Keratinocyte (primary cell): Measurements from ENCODE around the gene LGALS9B. TPM values are rescaled to one million over a fixed set of nuclear protein-coding genes. Genes with fewer than 3 reads are reported as not detected.
"Not testable (repeated sequence)": the region's sequence is repeated elsewhere in the genome, so short reads cannot be mapped to it uniquely, and the experiment has no call there.

ENCODE experiments used
- DNase-seq: peaks from one replicate; pipeline ENCODE4 v3.0.0-alpha.2; 2011; ENCODE audit warnings: low read depth, missing footprints, low spot score
- FAIRE-seq: peaks from 2 replicates; lab custom pipeline; 2011; peaks lifted over from hg19 to GRCh38; lab: Jason Lieb, UNC
- H2AFZ ChIP-seq: 2 replicates; pipeline ENCODE4 v1.6.0; 2012; ENCODE audit warnings: low read length, control low read depth, inconsistent platforms; ENCODE audit not compliant: control insufficient read depth
- H3K27ac ChIP-seq: 2 replicates; pipeline ENCODE4 v1.5.1; 2011; ENCODE audit warnings: low read length; ENCODE audit not compliant: control insufficient read depth, insufficient read depth
- H3K27me3 ChIP-seq: 3 replicates; pipeline ENCODE4 v1.6.0; 2011; ENCODE audit warnings: low read length; ENCODE audit not compliant: control insufficient read depth, insufficient read depth; ENCODE audit errors: extremely low read depth
- H3K36me3 ChIP-seq, 2 experiments: 2 replicates in 1 of 2; 3 replicates in 1 of 2; pipeline ENCODE4 v1.5.1; 2011; ENCODE audit warnings: low read length in 2 of 2, mild to moderate bottlenecking in 1 of 2; ENCODE audit not compliant: control insufficient read depth in 2 of 2, insufficient read depth in 2 of 2; ENCODE audit errors: extremely low read depth in 1 of 2
- H3K4me1 ChIP-seq: 3 replicates; pipeline ENCODE4 v1.5.1; 2011; ENCODE audit warnings: low read length; ENCODE audit not compliant: control insufficient read depth, insufficient read depth; ENCODE audit errors: extremely low read depth
- H3K4me2 ChIP-seq: 3 replicates; pipeline ENCODE4 v1.6.0; 2011; ENCODE audit warnings: low read depth, low read length; ENCODE audit not compliant: control insufficient read depth, insufficient read depth; ENCODE audit errors: extremely low read depth
- H3K4me3 ChIP-seq, 3 experiments: fragments of 200-600 bp in 1 of 3; sonication (generic) in 1 of 3; 2 replicates in 2 of 3; 3 replicates in 1 of 3; pipeline ENCODE4 v1.5.1; 2011 to 2016; ENCODE audit warnings: low read length in 3 of 3, mild to moderate bottlenecking in 3 of 3, control low read depth in 2 of 3, inconsistent platforms in 1 of 3, low read depth in 1 of 3, mixed read lengths in 1 of 3, mixed run types in 1 of 3, moderate library complexity in 1 of 3; ENCODE audit not compliant: control insufficient read depth in 2 of 3, insufficient read depth in 2 of 3; ENCODE audit errors: extremely low read depth in 1 of 3
- H3K79me2 ChIP-seq: 2 replicates; pipeline ENCODE4 v1.6.0; 2012; ENCODE audit warnings: low read length; ENCODE audit not compliant: control insufficient read depth, insufficient read depth
- H3K9ac ChIP-seq: 3 replicates; pipeline ENCODE4 v1.6.0; 2011; ENCODE audit warnings: low read length; ENCODE audit not compliant: control insufficient read depth, insufficient read depth; ENCODE audit errors: extremely low read depth
- H3K9me1 ChIP-seq: 3 replicates; pipeline ENCODE4 v1.6.0; 2011; ENCODE audit warnings: low read length; ENCODE audit not compliant: control insufficient read depth, insufficient read depth; ENCODE audit errors: extremely low read depth
- H3K9me3 ChIP-seq: 2 replicates; pipeline ENCODE4 v1.5.1; 2012; ENCODE audit warnings: low read depth, low read length; ENCODE audit not compliant: control insufficient read depth
- H4K20me1 ChIP-seq: 3 replicates; pipeline ENCODE4 v1.6.0; 2011; ENCODE audit warnings: low read length; ENCODE audit not compliant: control insufficient read depth, insufficient read depth; ENCODE audit errors: extremely low read depth
- dilution Hi-C: fragments of 300-500 bp; cut with MboI; formaldehyde crosslinking; loops from one replicate; pipeline ENCODE4 v1.7.0; 2020; ENCODE audit warnings: low sequenced_read_pairs; ENCODE audit not compliant: extremely low pct_ligation_motif_present
- polyA minus RNA-seq, 3 experiments: library from RNA; depleted of rRNA, polyadenylated mRNA; stranded (reverse); fragments of >200 nt; gene quantifications; 1 replicate in 1 of 3; 2 replicates in 1 of 3; 3 replicates in 1 of 3; pipeline ENCODE4 v1.2.3, GENCODE V29; 2011
- polyA plus RNA-seq, 5 experiments: library from polyadenylated mRNA; depleted of rRNA in 3 of 5; stranded (reverse) in 3 of 5; stranded (forward) in 1 of 5; unstranded in 1 of 5; fragments of >200 nt; gene quantifications; 1 replicate in 1 of 5; 2 replicates in 3 of 5; 3 replicates in 1 of 5; pipeline versions ENCODE4 v1.2.1 to v1.2.3, GENCODE V29; 2011 to 2012; ENCODE audit warnings: missing spikeins in 2 of 5, low read depth in 1 of 5, low replicate concordance in 1 of 5

Gene LGALS9B
- polyA plus RNA-seq (2.3 to 8.5 TPM (median 6.3 TPM) in 3 replicates), polyA minus RNA-seq (1.9 to 9.9 TPM (median 8.2 TPM) in 3 replicates)
- 2.3 TPM for polyA plus RNA-seq (2011; ENCODE audit: low read depth)
- 1.2 and 2.7 TPM in 2 replicates for polyA plus RNA-seq (2011; cell fraction: cytosol; rRNA removed)
- 20.0 and 37.8 TPM in 2 replicates for polyA plus RNA-seq (2011; cell fraction: nucleus; rRNA removed)
- polyA plus RNA-seq (2012; ENCODE audit: low replicate concordance), result 2.5 and 3.2 TPM in 2 replicates
- polyA minus RNA-seq (2011; cell fraction: cytosol; rRNA and poly(A)+ RNA removed), result not detected
- 8.0 and 13.3 TPM in 2 replicates for polyA minus RNA-seq (2011; cell fraction: nucleus; rRNA and poly(A)+ RNA removed)

DNA sequence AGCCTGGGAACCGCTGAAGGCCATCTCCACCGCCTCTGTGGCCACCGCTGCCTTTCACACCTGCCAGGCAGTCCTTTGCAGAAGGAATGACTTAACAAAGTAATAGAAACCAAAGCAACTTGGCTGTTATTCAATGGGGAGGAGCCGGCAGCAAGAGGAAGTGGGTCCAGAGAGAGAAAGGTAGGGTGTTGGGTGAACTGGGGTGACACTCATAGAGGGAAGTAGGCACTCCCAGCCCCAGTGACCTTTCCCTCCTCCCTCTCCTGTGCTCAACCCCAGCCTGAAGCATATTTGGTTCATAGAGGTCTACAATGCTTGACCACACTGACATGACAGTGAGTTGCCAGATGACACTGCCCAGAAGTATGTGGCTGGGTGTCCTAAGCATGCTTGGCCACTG lies at the start of gene LGALS9B:
Gene LGALS9B (minus strand): TSS at position 93 of the 400 bp plus-strand sequence. CDS start 69 bp downstream, at position 24.
- H3K9me3 ChIP-seq, H3K4me1 ChIP-seq, H3K4me2 ChIP-seq, H3K9ac ChIP-seq, H3K9me1 ChIP-seq, DNase-seq, dilution Hi-C loops, H3K79me2 ChIP-seq, H3K36me3 ChIP-seq, H3K27ac ChIP-seq, H3K4me3 ChIP-seq, H3K27me3 ChIP-seq, H2AFZ ChIP-seq, H4K20me1 ChIP-seq, FAIRE-seq: not testable (repeated sequence)

DNA sequence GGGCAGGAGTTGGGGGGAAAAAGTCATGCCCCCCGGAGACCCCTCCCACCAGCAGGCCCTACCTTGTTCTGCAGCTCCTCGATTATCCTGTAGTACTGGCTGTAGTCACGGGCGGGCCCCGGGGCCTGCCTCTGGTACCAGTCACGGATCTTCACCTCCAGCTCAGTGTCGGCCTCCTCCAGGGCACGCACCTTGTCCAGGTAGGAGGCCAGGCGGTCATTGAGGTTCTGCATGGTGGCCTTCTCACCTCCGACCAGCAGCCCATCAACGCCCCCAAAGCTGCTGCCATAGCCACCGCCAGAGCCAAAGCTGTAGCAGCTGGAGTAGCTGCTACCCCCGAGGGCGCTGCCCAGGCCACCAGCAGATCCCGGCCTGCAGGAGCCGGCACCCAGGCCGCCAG lies 49.6 kb upstream of the LGALS9B start:
- H3K9me3 ChIP-seq, H3K27ac ChIP-seq, H3K36me3 ChIP-seq, H3K79me2 ChIP-seq, FAIRE-seq, DNase-seq, H3K4me3 ChIP-seq, H4K20me1 ChIP-seq, H2AFZ ChIP-seq, H3K4me1 ChIP-seq, dilution Hi-C loops, H3K27me3 ChIP-seq, H3K9ac ChIP-seq, H3K9me1 ChIP-seq, H3K4me2 ChIP-seq: not testable (repeated sequence)

GRCh38 chr17:20515099-20515498 lies 47.8 kb upstream of the LGALS9B start:
- H3K4me2 ChIP-seq, H4K20me1 ChIP-seq, H3K79me2 ChIP-seq, H3K36me3 ChIP-seq, FAIRE-seq, DNase-seq, dilution Hi-C loops, H3K9me1 ChIP-seq, H3K27ac ChIP-seq, H3K4me3 ChIP-seq, H2AFZ ChIP-seq, H3K9me3 ChIP-seq, H3K4me1 ChIP-seq, H3K9ac ChIP-seq, H3K27me3 ChIP-seq: not testable (repeated sequence)

DNA sequence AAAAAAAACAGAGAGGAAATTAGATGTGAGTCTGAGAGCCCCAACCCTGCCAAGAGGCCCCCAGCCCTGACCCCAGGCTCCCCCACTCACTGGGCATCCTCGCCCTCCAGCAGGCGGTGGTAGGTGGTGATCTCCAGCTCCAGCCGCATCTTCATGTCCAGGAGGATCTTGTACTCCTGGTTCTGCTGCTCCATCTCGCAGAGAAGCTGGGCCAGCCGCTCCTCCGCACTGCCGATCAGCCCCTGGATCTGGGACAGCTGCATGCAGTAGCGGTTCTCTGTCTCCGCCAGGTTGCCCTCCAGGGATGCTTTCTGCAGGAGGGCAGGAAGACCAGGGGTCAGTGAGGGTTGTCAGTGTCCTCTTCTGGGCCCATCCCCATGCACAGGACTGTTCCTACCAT lies 46.2 kb upstream of the LGALS9B start:
- FAIRE-seq, H3K27me3 ChIP-seq, H3K36me3 ChIP-seq, H3K4me2 ChIP-seq, H3K9me3 ChIP-seq, H3K4me1 ChIP-seq, H3K4me3 ChIP-seq, H3K27ac ChIP-seq, dilution Hi-C loops, DNase-seq, H3K9me1 ChIP-seq, H3K9ac ChIP-seq, H3K79me2 ChIP-seq, H4K20me1 ChIP-seq, H2AFZ ChIP-seq: not testable (repeated sequence)

DNA sequence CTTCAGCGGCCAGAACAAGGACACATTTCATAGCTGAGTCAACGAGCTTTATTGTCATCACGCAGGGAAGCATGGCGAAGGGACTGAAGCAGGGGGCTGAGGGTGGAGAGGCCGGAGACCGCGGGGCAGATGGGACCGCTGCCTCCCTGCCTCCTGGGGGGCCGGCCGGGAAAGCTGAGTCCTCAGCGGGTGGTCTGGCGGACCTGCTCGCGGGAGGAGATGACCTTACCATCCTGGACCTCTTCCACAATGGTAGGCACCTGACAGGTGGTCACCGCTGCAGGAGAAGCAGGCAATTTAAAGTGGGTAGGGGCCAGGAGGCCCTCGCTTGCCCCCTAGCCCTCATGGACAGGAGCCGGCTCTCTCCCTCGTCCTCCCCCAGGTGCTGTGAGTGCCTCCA lies 45.0 kb upstream of the LGALS9B start:
- H3K4me1 ChIP-seq, FAIRE-seq, H3K4me3 ChIP-seq, dilution Hi-C loops, H3K9ac ChIP-seq, H3K79me2 ChIP-seq, H3K27ac ChIP-seq, H4K20me1 ChIP-seq, H3K9me3 ChIP-seq, H3K9me1 ChIP-seq, H3K27me3 ChIP-seq, H2AFZ ChIP-seq, H3K36me3 ChIP-seq, DNase-seq, H3K4me2 ChIP-seq: not testable (repeated sequence)
